Neuronal stem cell (in vitro differentiated cells): ENCODE measurements around the gene C14orf132.
"Not testable (repeated sequence)": the region's sequence is repeated elsewhere in the genome, so short reads cannot be mapped to it uniquely, and the experiment has no call there.

Source experiments
- DNase-seq: peaks from one replicate; pipeline ENCODE4 v3.0.0-alpha.2; 2013; ENCODE audit warnings: low spot score
- H2AFZ ChIP-seq: one replicate; pipeline ENCODE4 v1.6.1; 2013; ENCODE audit warnings: mild to moderate bottlenecking, low read length, inconsistent platforms
- H2AK5ac ChIP-seq: 2 replicates; pipeline ENCODE4 v1.6.1; 2013; ENCODE audit warnings: low read depth, mild to moderate bottlenecking, inconsistent platforms, low read length, moderate library complexity, mixed read lengths
- H2BK120ac ChIP-seq: 2 replicates; pipeline ENCODE4 v1.6.1; 2013; ENCODE audit warnings: low read depth, mild to moderate bottlenecking, inconsistent platforms, low read length, moderate library complexity, mixed read lengths
- H2BK12ac ChIP-seq: one replicate; pipeline ENCODE4 v1.6.1; 2013; ENCODE audit warnings: low read length, inconsistent platforms
- H2BK15ac ChIP-seq: 2 replicates; pipeline ENCODE4 v1.6.1; 2013; ENCODE audit warnings: mild to moderate bottlenecking, low read length, inconsistent platforms, mixed read lengths
- H2BK5ac ChIP-seq: one replicate; pipeline ENCODE4 v1.6.1; 2013; ENCODE audit warnings: inconsistent platforms, mild to moderate bottlenecking, low read length, moderate library complexity
- H3K14ac ChIP-seq: one replicate; pipeline ENCODE4 v1.6.1; 2013; ENCODE audit warnings: low read length, inconsistent platforms
- H3K18ac ChIP-seq: 2 replicates; pipeline ENCODE4 v1.6.1; 2013; ENCODE audit warnings: low read length, inconsistent platforms
- H3K23ac ChIP-seq: 2 replicates; pipeline ENCODE4 v1.6.1; 2013; ENCODE audit warnings: low read depth, mild to moderate bottlenecking, mixed read lengths, low read length, inconsistent platforms; ENCODE audit not compliant: poor library complexity
- H3K27ac ChIP-seq: replicated peaks from 3 replicates; pipeline ENCODE4 v1.5.1; 2013; ENCODE audit warnings: low read length, inconsistent platforms
- H3K27me3 ChIP-seq, 3 experiments: 2 replicates each; pipeline ENCODE4 v1.6.1; 2013; ENCODE audit warnings: low read length in 3 of 3, mild to moderate bottlenecking in 2 of 3, inconsistent platforms in 1 of 3, low read depth in 1 of 3, mixed read lengths in 1 of 3, moderate library complexity in 1 of 3; ENCODE audit not compliant: control insufficient read depth in 3 of 3, insufficient read depth in 3 of 3
- H3K36me3 ChIP-seq, 2 donors: replicated peaks in 1 of 2; 2 replicates each; pipeline ENCODE4 v1.6.1; 2013; ENCODE audit warnings: low read length in 2 of 2; ENCODE audit not compliant: control insufficient read depth in 2 of 2, insufficient read depth in 2 of 2
- H3K4ac ChIP-seq: 2 replicates; pipeline ENCODE4 v1.6.1; 2013; ENCODE audit warnings: inconsistent platforms, mild to moderate bottlenecking, low read length, moderate library complexity
- H3K4me1 ChIP-seq, 2 donors: 1 replicate in 1 of 2; 2 replicates in 1 of 2; pipeline ENCODE4 v1.6.1; 2013; ENCODE audit warnings: low read length in 2 of 2, low read depth in 1 of 2; ENCODE audit not compliant: control insufficient read depth in 2 of 2, insufficient read depth in 1 of 2
- H3K4me2 ChIP-seq: one replicate; pipeline ENCODE4 v1.6.1; 2013; ENCODE audit warnings: mild to moderate bottlenecking, low read length, inconsistent platforms; ENCODE audit not compliant: insufficient read depth, poor library complexity, severe bottlenecking
- H3K4me3 ChIP-seq, 2 donors: 2 replicates each; pipeline ENCODE4 v1.5.1; 2013; ENCODE audit warnings: low read length in 2 of 2, mild to moderate bottlenecking in 2 of 2, inconsistent platforms in 1 of 2, moderate library complexity in 1 of 2
- H3K79me1 ChIP-seq: one replicate; pipeline ENCODE4 v1.6.1; 2013; ENCODE audit warnings: low read depth, mild to moderate bottlenecking, inconsistent platforms, low read length, moderate library complexity
- H3K9ac ChIP-seq: one replicate; pipeline ENCODE4 v1.6.1; 2013; ENCODE audit warnings: mild to moderate bottlenecking, low read depth, low read length, inconsistent platforms; ENCODE audit not compliant: poor library complexity
- H3K9me3 ChIP-seq, 2 donors: replicated peaks in 1 of 2; 2 replicates each; pipeline versions ENCODE3 to v1.6.1; 2013; ENCODE audit warnings: low read length in 2 of 2, mild to moderate bottlenecking in 2 of 2, inconsistent platforms in 1 of 2, low read depth in 1 of 2, mixed read lengths in 1 of 2, moderate library complexity in 1 of 2; ENCODE audit not compliant: control insufficient read depth in 2 of 2, insufficient read depth in 1 of 2
- H4K8ac ChIP-seq: one replicate; pipeline ENCODE4 v1.6.1; 2013; ENCODE audit warnings: low read depth, mild to moderate bottlenecking, inconsistent platforms, low read length, moderate library complexity
- H4K91ac ChIP-seq: one replicate; pipeline ENCODE4 v1.6.1; 2013; ENCODE audit warnings: low read length, low read depth, mild to moderate bottlenecking, inconsistent platforms; ENCODE audit not compliant: poor library complexity
- WGBS, 2 donors: extraction: QIAGEN DNeasy Blood & Tissue Kit; methylation state at CpG; one replicate each; pipeline ENCODE4 v1.1.7; 2013; ENCODE audit warnings: missing lambda C conversion rate in 2 of 2, mixed read lengths in 1 of 2; ENCODE audit not compliant: insufficient read length in 2 of 2, insufficient replicate concordance in 1 of 2; ENCODE audit errors: extremely low coverage in 2 of 2; 5-methylcytosine and 5-hydroxymethylcytosine counted together

Gene C14orf132

DNA sequence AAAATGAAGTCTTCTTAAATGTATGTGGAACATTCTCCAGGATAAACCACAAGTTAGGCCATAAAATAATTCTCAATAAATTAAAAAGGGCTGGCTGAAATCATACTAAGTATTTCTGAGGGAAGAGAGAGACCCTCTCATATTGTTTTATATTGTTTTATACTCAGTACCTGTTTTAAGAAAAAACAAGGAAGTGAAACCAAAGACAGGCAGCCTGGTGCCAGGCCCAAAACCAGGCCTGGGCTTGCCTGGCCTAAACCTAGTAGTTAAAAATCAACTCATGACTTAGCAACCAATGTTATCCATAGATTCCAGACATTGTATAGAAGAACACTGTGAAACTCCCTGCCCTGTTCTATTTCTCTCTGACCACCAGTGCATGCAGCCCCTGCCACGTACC is 26.4 kb upstream of the C14orf132 start:
- H3K23ac ChIP-seq, H2BK5ac ChIP-seq, H3K14ac ChIP-seq, H3K4me3 ChIP-seq, H3K79me1 ChIP-seq, H2AK5ac ChIP-seq, H2BK120ac ChIP-seq, H4K8ac ChIP-seq, H2BK12ac ChIP-seq, H3K27ac ChIP-seq, H3K36me3 ChIP-seq, H3K9ac ChIP-seq, H2AFZ ChIP-seq, H3K4me1 ChIP-seq, H4K91ac ChIP-seq, H3K18ac ChIP-seq, H3K4ac ChIP-seq, DNase-seq, H2BK15ac ChIP-seq, H3K4me2 ChIP-seq: not testable (repeated sequence)
- Histone ChIP-seq H3K9me3 (peaks cover 10% of the 10 kb centered on the region in 2 donors), H3K27me3 (peaks cover 0 to 24% (median 0%) of the 10 kb centered on the region in 3 experiments)
- WGBS, 2 donors: no CpG with 5 or more reads among the region's 1 CpG

DNA sequence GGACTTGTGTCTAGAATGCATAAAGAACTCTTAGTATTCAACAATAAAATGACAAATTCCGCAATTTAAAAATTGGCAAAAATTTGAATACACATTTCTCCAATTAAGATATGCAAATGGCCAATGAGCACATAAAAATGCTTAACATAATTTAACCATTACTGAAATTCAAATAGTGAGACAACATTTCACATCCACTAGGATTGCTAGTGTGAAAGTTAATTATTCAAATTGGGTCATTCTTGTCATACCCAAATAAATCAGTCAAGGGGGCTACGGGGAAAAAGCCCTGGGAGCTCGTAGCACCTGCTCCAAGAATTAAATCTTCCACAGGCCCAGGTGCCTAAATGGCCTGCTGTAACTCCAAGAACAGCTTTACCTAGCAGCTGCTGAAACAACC is 25.0 kb upstream of the C14orf132 start:
- Histone ChIP-seq H2BK120ac (no peak overlapping the region), H2AK5ac (no peak overlapping the region), H2BK15ac (no peak overlapping the region), H3K4me2 (no peak overlapping the region), H4K91ac (no peak overlapping the region), H3K9me3 (peaks cover 10% of the 10 kb centered on the region in 2 donors), H3K36me3 (no peaks in the 10 kb centered on the region), H3K79me1 (no peaks in the 10 kb centered on the region), H3K23ac (no peak overlapping the region), H3K4ac (no peak overlapping the region), H2AFZ (no peak overlapping the region), H4K8ac (no peak overlapping the region), H3K27ac (no peak overlapping the region), H2BK12ac (no peak overlapping the region), H3K9ac (no peak overlapping the region), H3K18ac (no peak overlapping the region), H3K14ac (no peak overlapping the region), H2BK5ac (no peak overlapping the region), H3K4me3 (no peak overlapping the region), H3K4me1 (peaks cover 0 to 2% of the 10 kb centered on the region in 2 donors), H3K27me3 (peaks cover 0 to 27% (median 0%) of the 10 kb centered on the region in 3 experiments)
- no CpG with 5 or more reads among the region's 3 CpGs for WGBS, 2 donors
- no peak for DNase-seq

DNA sequence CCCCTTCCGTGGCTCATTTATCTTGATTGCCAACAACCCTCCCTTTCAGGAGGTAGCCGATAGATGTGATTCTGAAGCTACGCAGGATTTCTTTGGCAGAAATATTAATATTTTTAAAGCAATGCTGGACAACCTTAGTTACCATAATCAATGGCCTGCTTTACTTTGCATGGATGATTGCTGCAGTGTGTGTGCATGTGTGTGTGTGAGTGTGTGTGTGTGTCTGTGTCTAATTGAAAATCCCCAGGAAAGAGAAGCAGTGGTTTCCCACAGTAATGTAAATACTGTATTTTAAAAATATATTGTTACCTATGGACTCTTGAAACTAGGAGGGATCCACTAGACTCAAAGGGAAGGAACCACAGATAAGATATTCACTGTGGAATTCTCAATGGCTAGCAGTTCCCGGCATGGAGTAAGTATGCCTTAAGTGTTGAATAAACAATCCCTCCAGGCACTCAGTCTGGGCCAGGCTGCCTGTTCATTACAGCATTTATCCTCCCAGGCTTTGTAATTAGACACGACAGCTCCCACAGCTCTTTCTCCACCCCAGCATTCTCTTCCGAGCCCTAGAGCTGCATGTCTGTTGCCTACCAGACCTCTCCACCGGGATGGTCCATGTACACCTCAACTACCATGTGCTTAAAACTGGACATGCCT is 22.5 kb upstream of the C14orf132 start:
- DNase-seq: no peak
- no CpG with 5 or more reads among the region's 7 CpGs for WGBS, 2 donors
- peaks cover 0 to 27% (median 0%) of the 10 kb centered on the region in 3 experiments for H3K27me3 ChIP-seq

DNA sequence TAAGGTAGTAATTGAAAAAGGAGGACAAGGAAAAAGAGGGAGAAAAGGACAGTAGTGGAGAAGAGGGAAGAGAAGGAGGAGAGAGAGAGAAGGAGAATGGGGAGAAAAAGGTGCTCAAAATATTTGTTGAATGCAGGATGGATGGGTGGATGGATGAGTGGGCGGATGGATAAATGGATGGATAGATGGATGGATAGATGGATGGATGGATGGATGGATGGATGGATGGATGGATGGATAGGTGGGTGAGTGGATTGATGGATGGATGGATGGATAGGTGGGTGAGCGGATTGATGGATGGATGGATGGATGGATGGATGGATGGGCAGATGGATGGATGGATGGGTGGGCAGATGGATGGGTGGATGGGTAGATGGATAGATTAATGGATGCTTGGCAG is 21.3 kb upstream of the C14orf132 start:
- H3K4me3 ChIP-seq: no peak overlapping the region
- H2AFZ ChIP-seq: no peak overlapping the region
- no peak overlapping the region for H2AK5ac ChIP-seq
- H3K4ac ChIP-seq: no peak overlapping the region
- H2BK12ac ChIP-seq: no peak overlapping the region
- H3K36me3 ChIP-seq: no peaks in the 10 kb centered on the region
- no peaks in the 10 kb centered on the region for H3K79me1 ChIP-seq
- peaks cover 0 to 34% (median 0%) of the 10 kb centered on the region in 3 experiments for H3K27me3 ChIP-seq
- no peak overlapping the region for H4K91ac ChIP-seq
- no peaks in the 10 kb centered on the region for H3K9me3 ChIP-seq
- no peak overlapping the region for H3K9ac ChIP-seq
- H2BK15ac ChIP-seq: no peak overlapping the region
- H3K4me2 ChIP-seq: no peak overlapping the region
- no peak overlapping the region for H3K27ac ChIP-seq
- no peak for DNase-seq
- no peak overlapping the region for H2BK5ac ChIP-seq
- peaks cover 0 to 2% of the 10 kb centered on the region in 2 donors for H3K4me1 ChIP-seq
- no peak overlapping the region for H2BK120ac ChIP-seq
- H3K18ac ChIP-seq: no peak overlapping the region
- H4K8ac ChIP-seq: no peak overlapping the region
- H3K14ac ChIP-seq: no peak overlapping the region
- no peak overlapping the region for H3K23ac ChIP-seq
- 100% methylated on average over 1 of the region's 2 CpGs; no CpG with 5 or more reads in 1 of the 2 donors for WGBS, 2 donors

More for the DNA sequence above, 22.5 kb upstream of the C14orf132 start:
- Histone ChIP-seq H2AFZ (no peak overlapping the region), H3K36me3 (no peaks in the 10 kb centered on the region), H2AK5ac (no peak overlapping the region), H4K8ac (no peak overlapping the region), H3K4me1 (peaks cover 0 to 2% of the 10 kb centered on the region in 2 donors), H3K79me1 (no peaks in the 10 kb centered on the region), H3K9me3 (peaks cover 0 to 1% of the 10 kb centered on the region in 2 donors), H3K4ac (no peak overlapping the region), H3K4me3 (no peak overlapping the region), H3K18ac (no peak overlapping the region), H2BK120ac (no peak overlapping the region), H4K91ac (no peak overlapping the region), H3K14ac (no peak overlapping the region), H2BK15ac (no peak overlapping the region), H3K23ac (no peak overlapping the region), H3K9ac (no peak overlapping the region), H3K27ac (no peak overlapping the region), H2BK5ac (no peak overlapping the region), H3K4me2 (no peak overlapping the region), H2BK12ac (no peak overlapping the region)
